DND-41 (cell line): ENCODE data around the gene SLC38A11.

Experiments used
- CTCF ChIP-seq: IDR thresholded peaks from 2 replicates; pipeline ENCODE4 v1.5.1; 2012; ENCODE audit warnings: borderline replicate concordance, low read length, moderate library complexity, mild to moderate bottlenecking; ENCODE audit not compliant: poor library complexity, severe bottlenecking; ENCODE audit errors: extremely low read depth
- EZH2 ChIP-seq: IDR thresholded peaks from 3 replicates; pipeline ENCODE4 v1.6.1; 2012; ENCODE audit warnings: borderline replicate concordance, low read depth, mild to moderate bottlenecking, moderate library complexity, low read length, inconsistent platforms; ENCODE audit not compliant: severe bottlenecking

- TF ChIP-seq CTCF (no peak), EZH2 (no peak)
These were observed 56.9 kb downstream of the SLC38A11 start for GRCh38 chr2:164898475-164898874.
